ENCODE results near the gene NDST4. TPM values are rescaled to one million over a fixed set of nuclear protein-coding genes. Genes with fewer than 3 reads are reported as not detected.

NDST4 gene
- polyA plus RNA-seq, 2 of the 4 experiments (the other 2 are of a cell fraction), result 0.04 TPM; not detected in 1

DNA sequence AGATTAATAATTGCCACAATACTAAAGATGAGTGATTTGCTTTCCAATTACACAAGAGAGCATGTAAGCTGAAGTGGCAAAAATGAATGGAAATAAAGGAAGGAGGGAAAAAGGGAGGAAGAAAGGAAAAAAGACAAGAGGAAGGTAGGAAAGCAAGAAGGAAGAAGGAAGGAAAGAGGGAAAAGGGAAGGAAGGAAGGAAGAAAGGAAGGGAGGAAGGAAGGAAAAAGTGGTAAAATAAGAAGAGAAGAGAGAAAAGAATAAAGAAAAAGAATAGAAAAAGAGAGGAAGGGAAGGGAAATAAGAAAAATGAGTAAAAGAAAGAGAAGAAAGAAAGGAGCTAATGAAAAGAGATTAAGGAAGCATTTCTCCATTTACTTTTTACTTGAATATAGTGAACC, 4.6 kb downstream of the NDST4 start:
- FAIRE-seq (no peak), ATAC-seq (no peak), DNase-seq (ENCODE audit: low read depth in 1 of 2, low spot score in 1 of 2) (no peak)
- H3K4me2 ChIP-seq, result no peak overlapping the region
- H3K4me3 ChIP-seq, result no peak overlapping the region
- TF ChIP-seq TFCP2L1 (CRISPR knock-in tag; IDR thresholded peaks at IDR 0.05) (no peak), CHD2 (IDR thresholded peaks at IDR 0.05; ENCODE audit: low read length, partially characterized antibody) (no peak), NPAS2 (CRISPR knock-in tag; IDR thresholded peaks at IDR 0.05; ENCODE audit: borderline replicate concordance) (no peak), MAZ (IDR thresholded peaks at IDR 0.05; ENCODE audit: borderline replicate concordance, low read depth, low read length) (no peak), ZC3H11A (IDR thresholded peaks at IDR 0.05) (no peak), CBX8 (IDR thresholded peaks at IDR 0.05) (no peak), HOXB13 (CRISPR knock-in tag; IDR thresholded peaks at IDR 0.05; ENCODE audit: low read depth) (no peak), RNF2 (IDR thresholded peaks at IDR 0.05; ENCODE audit: borderline replicate concordance, low read depth) (no peak), NR3C1 (IDR thresholded peaks at IDR 0.05) (no peak), KDM5A (IDR thresholded peaks at IDR 0.05) (no peak), BHLHE40 (IDR thresholded peaks at IDR 0.05; ENCODE audit: low read depth, low read length) (no peak), EHMT2 (IDR thresholded peaks at IDR 0.05; ENCODE audit: low read depth) (no peak), CHD4 (IDR thresholded peaks at IDR 0.05; ENCODE audit: borderline replicate concordance) (no peak)
- TF ChIP-seq, protein P1, sequence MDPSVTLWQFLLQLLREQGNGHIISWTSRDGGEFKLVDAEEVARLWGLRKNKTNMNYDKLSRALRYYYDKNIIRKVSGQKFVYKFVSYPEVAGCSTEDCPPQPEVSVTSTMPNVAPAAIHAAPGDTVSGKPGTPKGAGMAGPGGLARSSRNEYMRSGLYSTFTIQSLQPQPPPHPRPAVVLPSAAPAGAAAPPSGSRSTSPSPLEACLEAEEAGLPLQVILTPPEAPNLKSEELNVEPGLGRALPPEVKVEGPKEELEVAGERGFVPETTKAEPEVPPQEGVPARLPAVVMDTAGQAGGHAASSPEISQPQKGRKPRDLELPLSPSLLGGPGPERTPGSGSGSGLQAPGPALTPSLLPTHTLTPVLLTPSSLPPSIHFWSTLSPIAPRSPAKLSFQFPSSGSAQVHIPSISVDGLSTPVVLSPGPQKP (IDR thresholded peaks at IDR 0.05; ENCODE audit: low read depth, low read length), result no peak
- TF ChIP-seq, protein P2, sequence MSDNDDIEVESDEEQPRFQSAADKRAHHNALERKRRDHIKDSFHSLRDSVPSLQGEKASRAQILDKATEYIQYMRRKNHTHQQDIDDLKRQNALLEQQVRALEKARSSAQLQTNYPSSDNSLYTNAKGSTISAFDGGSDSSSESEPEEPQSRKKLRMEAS (IDR thresholded peaks at IDR 0.05), result no peak
- TF ChIP-seq, protein P3, sequence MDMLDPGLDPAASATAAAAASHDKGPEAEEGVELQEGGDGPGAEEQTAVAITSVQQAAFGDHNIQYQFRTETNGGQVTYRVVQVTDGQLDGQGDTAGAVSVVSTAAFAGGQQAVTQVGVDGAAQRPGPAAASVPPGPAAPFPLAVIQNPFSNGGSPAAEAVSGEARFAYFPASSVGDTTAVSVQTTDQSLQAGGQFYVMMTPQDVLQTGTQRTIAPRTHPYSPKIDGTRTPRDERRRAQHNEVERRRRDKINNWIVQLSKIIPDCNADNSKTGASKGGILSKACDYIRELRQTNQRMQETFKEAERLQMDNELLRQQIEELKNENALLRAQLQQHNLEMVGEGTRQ (IDR thresholded peaks at IDR 0.05), result no peak
- TF ChIP-seq, protein P4, sequence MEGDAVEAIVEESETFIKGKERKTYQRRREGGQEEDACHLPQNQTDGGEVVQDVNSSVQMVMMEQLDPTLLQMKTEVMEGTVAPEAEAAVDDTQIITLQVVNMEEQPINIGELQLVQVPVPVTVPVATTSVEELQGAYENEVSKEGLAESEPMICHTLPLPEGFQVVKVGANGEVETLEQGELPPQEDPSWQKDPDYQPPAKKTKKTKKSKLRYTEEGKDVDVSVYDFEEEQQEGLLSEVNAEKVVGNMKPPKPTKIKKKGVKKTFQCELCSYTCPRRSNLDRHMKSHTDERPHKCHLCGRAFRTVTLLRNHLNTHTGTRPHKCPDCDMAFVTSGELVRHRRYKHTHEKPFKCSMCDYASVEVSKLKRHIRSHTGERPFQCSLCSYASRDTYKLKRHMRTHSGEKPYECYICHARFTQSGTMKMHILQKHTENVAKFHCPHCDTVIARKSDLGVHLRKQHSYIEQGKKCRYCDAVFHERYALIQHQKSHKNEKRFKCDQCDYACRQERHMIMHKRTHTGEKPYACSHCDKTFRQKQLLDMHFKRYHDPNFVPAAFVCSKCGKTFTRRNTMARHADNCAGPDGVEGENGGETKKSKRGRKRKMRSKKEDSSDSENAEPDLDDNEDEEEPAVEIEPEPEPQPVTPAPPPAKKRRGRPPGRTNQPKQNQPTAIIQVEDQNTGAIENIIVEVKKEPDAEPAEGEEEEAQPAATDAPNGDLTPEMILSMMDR (IDR thresholded peaks at IDR 0.05), result no peak
- ChIA-PET POLR2A (no interaction called here), CTCF (no interaction called here)
- no peaks in the 10 kb centered on the region for H3K4me1 ChIP-seq
- H3K27ac ChIP-seq, result no peak overlapping the region
- no peaks in the 10 kb centered on the region for H3K9me3 ChIP-seq

DNA sequence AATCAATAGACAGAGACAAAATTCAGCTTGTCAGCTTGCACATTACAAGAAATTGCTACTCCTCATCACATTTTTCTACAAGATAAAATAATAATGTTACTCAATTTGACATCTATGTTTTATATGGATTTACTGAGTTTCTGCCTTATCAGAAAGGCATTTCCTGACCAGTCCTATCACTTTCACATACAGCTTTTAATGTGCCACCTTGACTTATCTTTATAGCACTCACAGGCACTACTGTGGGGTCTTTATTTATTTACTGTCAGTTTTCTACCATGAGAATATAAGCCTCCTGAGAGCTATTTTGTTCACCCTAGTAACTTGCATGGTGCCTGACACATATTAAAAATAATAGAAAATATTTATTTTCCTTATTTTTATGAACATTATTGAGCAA, 6.0 kb downstream of the NDST4 start:
- Histone ChIP-seq H3K27ac (no peak overlapping the region), H3K4me3 (no peak overlapping the region), H3K4me2 (no peak overlapping the region), H3K4me1 (no peaks in the 10 kb centered on the region), H3K9me3 (no peaks in the 10 kb centered on the region)
- POLR2A ChIA-PET, result no interaction called here
- DNase-seq (ENCODE audit: low read depth in 1 of 2, low spot score in 1 of 2), result no peak
- CTCF ChIA-PET, result no interaction called here
- TF ChIP-seq ESRRA (IDR thresholded peaks at IDR 0.05; ENCODE audit: borderline replicate concordance, low read length) (no peak), HOXB13 (CRISPR knock-in tag; IDR thresholded peaks at IDR 0.05; ENCODE audit: low read depth) (no peak), BHLHE40 (IDR thresholded peaks at IDR 0.05; ENCODE audit: low read depth, low read length) (no peak), CBX8 (IDR thresholded peaks at IDR 0.05) (no peak), FOSL2 (IDR thresholded peaks at IDR 0.05) (no peak), FOSL2 (CRISPR knock-in tag; IDR thresholded peaks at IDR 0.05) (no peak), CHD4 (IDR thresholded peaks at IDR 0.05; ENCODE audit: borderline replicate concordance) (no peak), RFX5 (IDR thresholded peaks at IDR 0.05) (no peak), MAFK (IDR thresholded peaks at IDR 0.05; ENCODE audit: partially characterized antibody) (no peak)
- TF ChIP-seq, protein P1 (IDR thresholded peaks at IDR 0.05; ENCODE audit: low read depth, low read length), result no peak
- TF ChIP-seq, protein P3 (IDR thresholded peaks at IDR 0.05), result no peak
- TF ChIP-seq, protein P5, sequence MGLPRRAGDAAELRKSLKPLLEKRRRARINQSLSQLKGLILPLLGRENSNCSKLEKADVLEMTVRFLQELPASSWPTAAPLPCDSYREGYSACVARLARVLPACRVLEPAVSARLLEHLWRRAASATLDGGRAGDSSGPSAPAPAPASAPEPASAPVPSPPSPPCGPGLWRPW (IDR thresholded peaks at IDR 0.05), result no peak
- no peak for FAIRE-seq
- ATAC-seq, result no peak
